Measurements from ENCODE around the gene ESF1.

GRCh38 chr20:13692802-13693736, 91.7 kb downstream of the ESF1 start:
- TF ChIP-seq CTCF (IDR thresholded peaks at IDR 0.05 in 2 of 3, conservative IDR thresholded peaks at IDR 0.05 in 1 of 3; ENCODE audit: control insufficient read depth in 2 of 3, extremely low read depth in 1 of 3, insufficient read depth in 1 of 3, low read depth in 3 of 3, low read length in 3 of 3) (no peak), EZH2 (IDR thresholded peaks at IDR 0.05; ENCODE audit: borderline replicate concordance, control insufficient read depth, low read depth, low read length) (no peak), GATAD2B (conservative IDR thresholded peaks at IDR 0.05; ENCODE audit: low read depth) (no peak), RFX5 (IDR thresholded peaks at IDR 0.05; ENCODE audit: low read depth, low read length) (no peak), KAT2A (conservative IDR thresholded peaks at IDR 0.05; ENCODE audit: control insufficient read depth, low read depth, low read length) (no peak), EP300 (IDR thresholded peaks at IDR 0.05; ENCODE audit: borderline replicate concordance in 1 of 2, control insufficient read depth in 1 of 2, low read depth in 2 of 2, low read length in 2 of 2) (no peak), POLR2AphosphoS5 (IDR thresholded peaks at IDR 0.05; ENCODE audit: low read length) (no peak), CUX1 (IDR thresholded peaks at IDR 0.05; ENCODE audit: insufficient replicate concordance, low read depth, low read length) (no peak), ZZZ3 (IDR thresholded peaks at IDR 0.05; ENCODE audit: control insufficient read depth, insufficient read length, low read depth) (no peak), JUNB (IDR thresholded peaks at IDR 0.05) (no peak), CHD4 (IDR thresholded peaks at IDR 0.05) (no peak)

Measured in GM12878 (cell line).